GM12873 (cell line): ENCODE data around the gene MARCHF10.

Experiments used
- TF ChIP-seq, protein P1 (sequence below): IDR thresholded peaks from 2 replicates; pipeline ENCODE4 v1.5.1; 2012; ENCODE audit warnings: low read depth, mild to moderate bottlenecking, moderate library complexity, low read length, control low read depth; ENCODE audit not compliant: insufficient read depth; ENCODE audit errors: missing control alignments

Gene MARCHF10

DNA sequence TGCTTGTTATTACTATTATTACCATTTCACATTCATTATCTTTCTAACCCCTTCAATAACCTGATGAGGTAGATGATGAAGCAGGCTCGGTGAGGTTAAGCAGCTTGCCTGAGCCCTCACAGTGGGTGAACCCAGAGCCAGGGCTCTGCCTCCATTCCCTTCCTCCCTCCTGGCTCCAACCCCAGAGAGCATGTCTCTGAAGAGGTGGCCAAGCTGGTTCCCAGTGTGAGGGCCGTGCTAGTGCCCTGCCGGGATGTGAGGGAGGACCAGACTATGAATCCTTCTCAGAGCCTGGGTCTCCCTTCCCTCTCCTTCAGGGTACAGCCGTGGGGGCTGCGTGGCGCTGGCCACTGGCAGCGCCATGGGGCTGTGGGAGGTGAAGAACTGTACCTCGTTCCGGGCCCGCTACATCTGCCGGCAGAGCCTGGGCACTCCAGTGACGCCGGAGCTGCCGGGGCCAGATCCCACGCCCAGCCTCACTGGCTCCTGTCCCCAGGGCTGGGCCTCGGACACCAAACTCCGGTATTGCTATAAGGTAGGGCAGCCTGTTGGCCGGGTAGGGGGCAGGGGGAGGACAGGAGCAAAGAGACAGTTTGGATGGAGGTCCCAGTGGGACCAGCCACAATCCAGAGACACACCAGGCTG is 131.0 kb downstream of the MARCHF10 start:
- TF ChIP-seq, protein P1, sequence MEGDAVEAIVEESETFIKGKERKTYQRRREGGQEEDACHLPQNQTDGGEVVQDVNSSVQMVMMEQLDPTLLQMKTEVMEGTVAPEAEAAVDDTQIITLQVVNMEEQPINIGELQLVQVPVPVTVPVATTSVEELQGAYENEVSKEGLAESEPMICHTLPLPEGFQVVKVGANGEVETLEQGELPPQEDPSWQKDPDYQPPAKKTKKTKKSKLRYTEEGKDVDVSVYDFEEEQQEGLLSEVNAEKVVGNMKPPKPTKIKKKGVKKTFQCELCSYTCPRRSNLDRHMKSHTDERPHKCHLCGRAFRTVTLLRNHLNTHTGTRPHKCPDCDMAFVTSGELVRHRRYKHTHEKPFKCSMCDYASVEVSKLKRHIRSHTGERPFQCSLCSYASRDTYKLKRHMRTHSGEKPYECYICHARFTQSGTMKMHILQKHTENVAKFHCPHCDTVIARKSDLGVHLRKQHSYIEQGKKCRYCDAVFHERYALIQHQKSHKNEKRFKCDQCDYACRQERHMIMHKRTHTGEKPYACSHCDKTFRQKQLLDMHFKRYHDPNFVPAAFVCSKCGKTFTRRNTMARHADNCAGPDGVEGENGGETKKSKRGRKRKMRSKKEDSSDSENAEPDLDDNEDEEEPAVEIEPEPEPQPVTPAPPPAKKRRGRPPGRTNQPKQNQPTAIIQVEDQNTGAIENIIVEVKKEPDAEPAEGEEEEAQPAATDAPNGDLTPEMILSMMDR: no peak

DNA sequence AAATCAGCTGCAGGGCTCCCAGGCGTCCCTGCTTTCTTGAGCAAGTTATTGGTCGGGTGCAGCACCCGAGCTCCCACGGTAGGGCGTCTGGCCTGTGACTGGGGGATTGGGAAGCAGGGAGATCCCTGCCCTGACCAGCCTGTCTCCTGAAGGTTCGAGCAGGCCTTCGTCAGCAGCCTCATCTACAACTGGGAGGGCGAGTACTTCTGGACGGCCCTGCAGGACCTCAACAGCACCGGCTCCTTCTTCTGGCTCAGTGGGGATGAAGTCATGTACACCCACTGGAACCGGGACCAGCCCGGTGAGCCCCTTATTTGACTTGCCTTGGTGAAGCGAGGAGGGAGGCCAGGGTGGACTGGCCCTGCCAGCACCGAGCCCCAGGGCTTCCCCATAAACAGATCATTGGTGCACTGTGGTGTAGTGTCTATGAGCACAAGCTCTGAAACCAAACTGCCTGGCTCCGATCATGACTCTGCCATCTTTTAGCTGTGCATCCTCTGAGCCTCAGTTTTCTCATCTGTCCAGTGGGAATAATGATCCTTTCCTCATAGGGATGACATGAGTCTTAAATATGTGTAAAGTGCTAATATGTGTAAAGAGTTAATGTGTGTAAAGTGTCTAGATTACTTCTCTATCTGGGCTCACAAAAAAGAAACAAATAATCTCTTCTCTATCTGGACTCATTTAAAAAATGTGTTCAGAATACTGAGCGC is 131.7 kb downstream of the MARCHF10 start:
- TF ChIP-seq, protein P1: no peak

DNA sequence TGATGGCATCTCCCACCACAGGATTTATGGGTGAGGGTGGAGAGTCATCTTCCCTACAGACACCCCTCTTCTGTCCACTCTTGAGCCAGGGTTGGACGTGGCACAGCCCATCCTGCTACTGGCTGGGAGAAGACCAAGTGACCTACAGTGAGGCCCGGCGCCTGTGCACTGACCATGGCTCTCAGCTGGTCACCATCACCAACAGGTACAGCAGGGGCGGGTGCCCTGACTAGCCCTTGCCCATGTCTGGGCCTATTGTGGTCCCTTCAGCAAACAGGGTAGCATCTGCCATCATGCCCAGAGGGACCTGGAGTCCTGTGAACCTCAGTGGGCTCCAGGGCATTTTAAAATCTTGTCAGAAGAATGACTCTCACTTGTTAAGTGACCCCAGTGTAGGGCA is 132.4 kb downstream of the MARCHF10 start:
- TF ChIP-seq, protein P1: no peak

DNA sequence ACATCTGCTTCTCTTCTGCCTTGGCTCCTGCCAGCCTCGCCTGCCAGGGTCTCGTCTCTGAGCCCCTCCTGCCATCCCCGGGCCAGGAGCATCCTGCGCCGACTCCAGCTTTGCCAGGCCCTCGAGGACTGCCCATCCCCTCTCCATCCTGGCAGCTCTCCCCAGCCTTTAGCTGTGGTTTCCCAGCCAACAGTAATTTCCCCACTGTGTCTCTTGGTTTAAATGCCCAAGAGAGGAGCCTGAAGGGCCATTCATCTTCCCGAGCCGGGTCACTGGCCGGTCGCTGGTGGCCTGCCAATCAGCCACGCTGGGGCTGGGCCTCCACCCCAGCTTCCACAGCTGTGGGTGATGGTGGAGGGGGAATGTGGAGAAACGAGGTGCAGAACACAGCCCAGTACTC is 132.9 kb downstream of the MARCHF10 start:
- TF ChIP-seq, protein P1: no peak

DNA sequence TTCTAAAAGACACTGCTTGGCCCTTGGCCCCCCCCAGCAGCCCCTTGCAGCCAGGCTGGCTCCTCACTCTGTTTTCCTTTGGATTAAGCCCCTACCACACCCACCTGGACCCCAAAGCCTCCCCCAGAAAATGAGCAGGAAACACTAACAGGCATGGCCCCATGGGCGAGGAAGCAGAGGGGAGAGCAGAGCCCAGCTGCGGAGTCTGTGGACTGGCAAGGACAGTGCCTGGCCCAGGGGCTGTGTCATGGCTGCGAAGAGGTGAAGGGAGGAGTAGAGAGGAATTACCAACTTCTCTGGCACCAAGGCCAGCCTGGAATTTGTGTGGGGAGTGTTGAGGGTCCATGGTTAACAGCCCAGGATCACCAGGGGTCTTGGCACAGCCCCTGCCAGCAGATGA is 133.3 kb downstream of the MARCHF10 start:
- TF ChIP-seq, protein P1: no peak

DNA sequence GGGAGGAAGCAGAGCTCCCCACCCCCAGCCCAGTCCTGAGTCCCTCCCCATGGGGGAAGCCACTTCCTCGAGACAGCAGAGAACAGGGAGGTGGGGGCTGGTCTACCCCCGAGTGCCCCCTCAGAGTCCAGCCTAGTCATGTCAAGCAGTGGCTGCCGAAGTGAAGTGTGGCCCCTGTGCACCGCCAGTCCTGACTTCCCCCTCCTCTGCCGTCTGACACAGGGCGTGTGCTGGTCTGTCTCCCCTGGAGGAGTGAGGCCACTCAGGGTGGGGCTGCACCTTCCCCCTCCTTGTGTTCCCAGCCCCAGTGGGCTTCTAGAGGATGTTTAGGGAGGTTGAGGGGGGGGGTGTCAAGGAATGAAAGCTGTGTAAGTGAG is 133.8 kb downstream of the MARCHF10 start:
- TF ChIP-seq, protein P1: no peak

DNA sequence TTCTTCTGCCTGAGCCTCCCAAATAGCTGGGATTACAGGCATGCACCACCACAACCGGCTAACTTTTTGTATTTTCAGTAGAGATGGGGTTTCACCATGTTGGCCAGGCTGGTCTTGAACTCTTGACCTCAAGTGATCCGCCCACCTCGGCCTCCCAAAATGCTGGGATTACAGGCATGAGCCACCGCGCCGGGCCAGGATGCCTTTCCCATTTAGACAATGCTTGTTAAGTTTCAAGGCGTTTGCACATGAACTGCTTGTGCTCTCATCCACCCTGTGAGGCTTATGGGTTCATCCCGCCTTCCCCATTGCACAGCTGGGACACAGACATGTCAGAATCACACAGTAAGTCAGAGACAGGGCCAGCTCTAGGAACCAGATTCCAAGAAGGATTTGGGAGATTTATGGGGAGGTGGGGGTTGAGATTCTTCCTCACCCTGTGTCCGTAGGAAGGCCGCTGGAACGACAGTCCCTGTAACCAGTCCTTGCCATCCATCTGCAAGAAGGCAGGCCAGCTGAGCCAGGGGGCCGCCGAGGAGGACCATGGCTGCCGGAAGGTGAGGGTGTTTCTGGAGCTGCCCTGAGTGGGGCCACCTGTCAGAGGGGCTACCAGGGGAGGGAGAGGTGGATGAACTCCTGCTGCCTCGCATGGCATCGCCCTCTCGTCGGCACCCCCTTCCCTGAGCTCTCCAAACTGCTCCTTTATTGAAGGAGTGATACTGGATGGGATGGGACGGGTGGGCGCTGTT is 134.3 kb downstream of the MARCHF10 start:
- TF ChIP-seq, protein P1: no peak
